BE2C (cell line): Measurements from ENCODE around the gene TGIF1.
"Not testable (repeated sequence)": the region's sequence is repeated elsewhere in the genome, so short reads cannot be mapped to it uniquely, and the experiment has no call there.

Experiments used
- DNase-seq: peaks from one replicate; pipeline ENCODE4 v3.0.0-alpha.2; 2020
- H3K27me3 ChIP-seq: fragments of 250-450 bp; sonication (Bioruptor Pico); 2 replicates; pipeline ENCODE4 v1.5.1; 2020; ENCODE audit warnings: mild to moderate bottlenecking
- H3K36me3 ChIP-seq: fragments of 250-450 bp; sonication (Bioruptor Pico); 2 replicates; pipeline ENCODE4 v1.5.1; 2020; ENCODE audit warnings: mild to moderate bottlenecking
- H3K4me1 ChIP-seq: fragments of 250-450 bp; sonication (Bioruptor Pico); 2 replicates; pipeline ENCODE4 v1.5.1; 2020
- H3K4me3 ChIP-seq: 2 replicates; pipeline ENCODE4 v1.5.1; 2011; ENCODE audit warnings: low read depth, low read length
- H3K9me3 ChIP-seq: fragments of 250-450 bp; sonication (Bioruptor Pico); 2 replicates; pipeline ENCODE4 v1.5.1; 2020
- TF ChIP-seq, protein P1 (sequence below): IDR thresholded peaks from 2 replicates; pipeline ENCODE4 v1.5.1; 2012; ENCODE audit warnings: mild to moderate bottlenecking, low read depth, low read length

Gene TGIF1

GRCh38 chr18:3468833-3469232, 18.9 kb downstream of the TGIF1 start:
- TF ChIP-seq, protein P1, sequence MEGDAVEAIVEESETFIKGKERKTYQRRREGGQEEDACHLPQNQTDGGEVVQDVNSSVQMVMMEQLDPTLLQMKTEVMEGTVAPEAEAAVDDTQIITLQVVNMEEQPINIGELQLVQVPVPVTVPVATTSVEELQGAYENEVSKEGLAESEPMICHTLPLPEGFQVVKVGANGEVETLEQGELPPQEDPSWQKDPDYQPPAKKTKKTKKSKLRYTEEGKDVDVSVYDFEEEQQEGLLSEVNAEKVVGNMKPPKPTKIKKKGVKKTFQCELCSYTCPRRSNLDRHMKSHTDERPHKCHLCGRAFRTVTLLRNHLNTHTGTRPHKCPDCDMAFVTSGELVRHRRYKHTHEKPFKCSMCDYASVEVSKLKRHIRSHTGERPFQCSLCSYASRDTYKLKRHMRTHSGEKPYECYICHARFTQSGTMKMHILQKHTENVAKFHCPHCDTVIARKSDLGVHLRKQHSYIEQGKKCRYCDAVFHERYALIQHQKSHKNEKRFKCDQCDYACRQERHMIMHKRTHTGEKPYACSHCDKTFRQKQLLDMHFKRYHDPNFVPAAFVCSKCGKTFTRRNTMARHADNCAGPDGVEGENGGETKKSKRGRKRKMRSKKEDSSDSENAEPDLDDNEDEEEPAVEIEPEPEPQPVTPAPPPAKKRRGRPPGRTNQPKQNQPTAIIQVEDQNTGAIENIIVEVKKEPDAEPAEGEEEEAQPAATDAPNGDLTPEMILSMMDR = no peak

DNA sequence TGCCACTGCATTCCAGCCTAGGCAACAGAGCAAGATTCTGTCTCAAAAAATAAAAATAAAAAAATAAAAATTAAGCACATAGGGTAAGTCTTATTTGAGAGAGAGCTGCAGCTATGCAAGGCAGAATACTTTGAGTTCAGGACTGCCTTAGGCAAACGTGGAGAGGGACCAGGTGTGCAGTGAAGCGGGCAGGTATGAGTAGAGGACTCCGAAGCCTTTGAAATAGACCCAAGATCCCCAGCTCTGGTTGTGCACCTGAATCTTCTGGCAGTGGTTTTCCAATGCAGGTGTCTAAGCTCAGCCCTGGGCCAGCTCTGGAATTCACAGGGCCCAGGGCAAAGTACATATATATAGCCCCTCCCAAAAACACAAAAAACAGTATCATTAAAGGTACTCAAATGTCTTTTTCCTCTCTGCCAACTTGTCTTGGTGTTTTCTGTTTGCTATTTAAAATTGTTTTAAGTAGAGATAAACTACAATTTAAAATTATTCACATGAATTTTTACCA, 21.2 kb downstream of the TGIF1 start:
- no peaks in the 10 kb centered on the region for H3K9me3 ChIP-seq
- H3K27me3 ChIP-seq = no peaks in the 10 kb centered on the region
- no peak for DNase-seq
- H3K4me1 ChIP-seq = no peaks in the 10 kb centered on the region
- no peaks in the 10 kb centered on the region for H3K36me3 ChIP-seq
- TF ChIP-seq, protein P1 = no peak
- H3K4me3 ChIP-seq = no peak overlapping the region

More at GRCh38 chr18:3468833-3469232, 18.9 kb downstream of the TGIF1 start:
- Histone ChIP-seq H3K4me3 (no peak overlapping the region), H3K36me3 (no peaks in the 10 kb centered on the region), H3K27me3 (no peaks in the 10 kb centered on the region), H3K4me1 (no peaks in the 10 kb centered on the region), H3K9me3 (no peaks in the 10 kb centered on the region)
- no peak for DNase-seq

DNA sequence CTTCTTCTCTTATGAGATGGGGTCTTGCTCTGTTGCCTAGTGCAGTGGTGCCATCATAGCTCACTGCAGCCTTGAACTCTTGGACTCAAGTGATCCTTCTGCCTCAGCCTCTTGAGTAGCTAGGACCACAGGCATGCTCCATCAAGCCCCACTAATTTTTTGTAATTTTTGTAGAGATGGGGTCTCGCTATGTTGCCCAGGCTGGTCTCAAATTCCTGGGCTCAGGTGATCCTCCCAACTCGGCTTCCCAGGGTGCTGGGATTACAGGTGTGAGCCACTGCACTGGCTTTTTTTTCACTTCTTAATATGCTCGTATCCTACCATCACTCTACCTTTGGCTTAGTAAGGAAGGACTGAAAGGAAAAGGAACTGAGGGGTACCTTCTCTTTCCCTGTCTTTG, 22.1 kb downstream of the TGIF1 start:
- not testable (repeated sequence) for H3K4me3 ChIP-seq, H3K9me3 ChIP-seq, H3K27me3 ChIP-seq, DNase-seq, H3K36me3 ChIP-seq, H3K4me1 ChIP-seq

GRCh38 chr18:3472681-3473544, 22.9 kb downstream of the TGIF1 start:
- H3K9me3 ChIP-seq = no peaks in the 10 kb centered on the region
- no peaks in the 10 kb centered on the region for H3K27me3 ChIP-seq
- TF ChIP-seq, protein P1 = no peak
- no peaks in the 10 kb centered on the region for H3K4me1 ChIP-seq
- DNase-seq = no peak
- H3K36me3 ChIP-seq = no peaks in the 10 kb centered on the region
- H3K4me3 ChIP-seq = no peak overlapping the region

DNA sequence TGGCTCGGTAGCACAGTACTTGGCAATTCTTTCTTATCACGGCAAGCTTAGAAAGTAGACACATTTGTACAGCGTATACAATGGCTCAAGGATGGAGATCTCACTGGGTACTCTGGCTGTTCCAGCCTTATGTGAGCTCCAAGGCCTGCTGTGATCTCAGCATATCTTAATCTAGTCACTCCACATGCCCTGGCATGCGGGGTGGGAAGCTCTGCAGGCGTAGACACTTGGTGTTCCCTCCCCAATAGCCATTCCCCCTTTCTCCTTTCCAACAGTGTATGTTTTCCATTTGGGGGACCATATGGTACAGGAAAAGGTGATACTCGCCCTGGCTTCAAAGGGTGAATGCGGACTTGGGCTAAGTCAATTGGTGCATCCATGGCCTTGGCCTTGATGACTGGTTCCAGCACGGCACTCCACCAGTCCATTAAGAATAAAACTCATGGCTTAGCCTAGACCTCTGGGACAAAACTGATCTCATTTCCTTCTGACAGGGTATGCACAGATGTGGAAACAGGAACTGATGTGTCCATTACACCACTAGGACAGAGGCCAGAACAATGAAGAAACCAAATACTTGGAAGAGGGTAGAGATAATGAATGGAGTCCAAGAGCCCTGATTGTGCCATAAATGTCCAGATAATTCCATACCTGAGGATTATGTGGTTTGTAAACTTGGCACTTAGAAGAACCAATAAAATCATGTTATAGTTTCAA, 28.4 kb downstream of the TGIF1 start:
- no peaks in the 10 kb centered on the region for H3K36me3 ChIP-seq
- TF ChIP-seq, protein P1 = no peak
- H3K4me3 ChIP-seq = no peak overlapping the region
- H3K27me3 ChIP-seq = no peaks in the 10 kb centered on the region
- no peak for DNase-seq
- H3K9me3 ChIP-seq = no peaks in the 10 kb centered on the region
- H3K4me1 ChIP-seq = no peaks in the 10 kb centered on the region

- TF ChIP-seq, protein P1 = no peak
These were observed 30.1 kb downstream of the TGIF1 start for GRCh38 chr18:3479978-3480509.

More at GRCh38 chr18:3479978-3480509, 30.1 kb downstream of the TGIF1 start:
- Histone ChIP-seq H3K4me1 (no peaks in the 10 kb centered on the region), H3K9me3 (no peaks in the 10 kb centered on the region), H3K27me3 (no peaks in the 10 kb centered on the region), H3K4me3 (no peak overlapping the region), H3K36me3 (no peaks in the 10 kb centered on the region)
- DNase-seq = no peak
